Stimulated activated CD4-positive, alpha-beta T cell treated with anti-CD3 and anti-CD28 coated beads, Interleukin-2, amount 100 ng/mL, for 24 hours (primary cell): ENCODE measurements around the gene HNRNPM.

Experiments
- DNase-seq, 2 donors: peaks; one replicate each; pipeline ENCODE4 v3.0.0-alpha.2; 2020

Gene HNRNPM

GRCh38 chr19:8461376-8461775 is 16.6 kb downstream of the HNRNPM start:
- no peak for DNase-seq

- no peak for DNase-seq
Observed at GRCh38 chr19:8461891-8462290, 17.1 kb downstream of the HNRNPM start.

- no peak for DNase-seq
Observed at GRCh38 chr19:8462571-8462970, 17.8 kb downstream of the HNRNPM start.

- DNase-seq = no peak
Observed at GRCh38 chr19:8463365-8463764, 18.6 kb downstream of the HNRNPM start.

GRCh38 chr19:8466018-8466417 is 21.2 kb downstream of the HNRNPM start:
- DNase-seq = no peak

- no peak for DNase-seq
Observed at GRCh38 chr19:8468124-8468523, 23.3 kb downstream of the HNRNPM start.

GRCh38 chr19:8468761-8469373 is 24.1 kb downstream of the HNRNPM start:
- DNase-seq = no peak

- no peak for DNase-seq
Observed at GRCh38 chr19:8469613-8470368, 25.0 kb downstream of the HNRNPM start.

- no peak for DNase-seq
Observed at GRCh38 chr19:8473648-8474476, 29.1 kb downstream of the HNRNPM start.

- DNase-seq = no peak
Observed at GRCh38 chr19:8475005-8475404, 30.2 kb downstream of the HNRNPM start.

- DNase-seq = no peak
Observed at GRCh38 chr19:8476524-8476923, 31.7 kb downstream of the HNRNPM start.

GRCh38 chr19:8477889-8478288 is 33.1 kb downstream of the HNRNPM start:
- DNase-seq = no peak

GRCh38 chr19:8478598-8478997 is 33.8 kb downstream of the HNRNPM start:
- DNase-seq = no peak

GRCh38 chr19:8481201-8481600 is 36.4 kb downstream of the HNRNPM start:
- DNase-seq = no peak

GRCh38 chr19:8481616-8482015 is 36.8 kb downstream of the HNRNPM start:
- no peak for DNase-seq

- DNase-seq = no peak
Observed at GRCh38 chr19:8482696-8483095, 37.9 kb downstream of the HNRNPM start.

GRCh38 chr19:8483165-8483564 is 38.4 kb downstream of the HNRNPM start:
- DNase-seq = no peak

GRCh38 chr19:8484331-8484894 is 39.6 kb downstream of the HNRNPM start:
- DNase-seq = no peak

GRCh38 chr19:8485561-8486371 is 41.0 kb downstream of the HNRNPM start:
- no peak for DNase-seq

GRCh38 chr19:8486661-8487136 is 41.9 kb downstream of the HNRNPM start:
- DNase-seq = no peak

GRCh38 chr19:8487137-8487851 is 42.5 kb downstream of the HNRNPM start:
- DNase-seq = peak; percentile 49 to 63

GRCh38 chr19:8488365-8488764 is 43.6 kb downstream of the HNRNPM start:
- DNase-seq = no peak
